Activated CD8-positive, alpha-beta memory T cell treated with anti-CD3 and anti-CD28 coated beads, Interleukin-2, amount 50 U/mL, for 4 hours (primary cell): ENCODE data around the gene ARHGAP10.

ENCODE experiments used
- DNase-seq: peaks from one replicate; pipeline ENCODE4 v3.0.0-alpha.2; 2020

ARHGAP10 gene

DNA sequence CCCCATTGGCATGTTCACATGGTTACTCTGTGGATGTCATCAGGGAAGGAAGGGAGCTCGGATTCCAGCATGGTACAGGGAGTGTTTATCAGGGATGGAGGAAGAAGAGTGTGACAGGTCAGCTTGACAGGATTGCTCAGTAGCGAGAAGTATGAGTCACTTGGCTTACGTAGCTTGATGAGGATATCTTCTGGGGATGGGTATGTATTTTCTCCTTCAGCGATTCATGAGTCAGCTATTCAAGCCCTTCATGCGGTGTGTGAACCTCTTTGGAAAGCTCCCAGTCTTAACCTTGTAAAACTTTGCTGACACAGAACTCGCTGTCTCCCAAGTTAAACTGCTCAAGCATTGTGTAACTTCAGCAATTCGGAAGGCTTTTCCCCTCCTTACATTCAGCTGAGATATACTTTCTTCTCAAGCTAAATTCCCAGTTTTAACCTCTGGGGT, 275.4 kb downstream of the ARHGAP10 start:
- no peak for DNase-seq

DNA sequence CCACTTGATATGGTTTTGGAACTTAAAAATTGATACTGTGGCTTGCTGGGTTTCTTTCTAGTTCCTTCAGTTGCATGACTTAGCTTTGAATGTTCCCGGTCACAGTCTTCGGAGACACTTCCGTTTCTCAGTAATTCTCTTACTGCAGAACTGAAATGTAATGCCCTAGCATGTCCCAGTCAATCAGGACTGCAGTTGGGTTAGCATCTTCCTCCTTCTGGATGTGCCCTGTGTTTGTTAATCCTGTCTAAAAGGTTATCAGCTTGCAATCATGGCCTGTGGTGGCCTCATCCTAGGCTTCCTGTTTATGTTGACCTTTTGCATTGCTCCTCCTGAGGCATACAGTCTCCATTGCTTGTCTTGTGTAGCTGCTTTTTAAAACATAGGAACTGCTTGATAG, 275.9 kb downstream of the ARHGAP10 start:
- no peak for DNase-seq

DNA sequence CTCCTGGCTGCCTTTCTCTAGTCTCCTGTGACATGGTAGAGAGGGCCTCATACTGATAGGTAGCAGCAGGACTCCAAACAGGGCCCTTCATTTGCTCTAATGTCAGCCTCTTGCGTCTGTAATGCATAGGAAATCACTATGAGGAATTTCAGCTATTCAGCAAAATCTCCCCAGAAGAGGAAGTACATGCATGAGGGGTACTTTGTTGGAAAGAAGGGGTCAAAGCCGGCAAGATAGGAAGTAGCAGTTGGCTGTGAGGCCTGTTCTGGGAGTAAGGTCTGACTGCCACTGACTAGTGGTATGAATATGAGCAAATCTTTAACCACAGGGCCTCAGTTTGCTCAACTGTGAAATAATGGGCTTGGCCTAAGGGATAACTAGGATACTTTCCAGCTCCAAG, 283.2 kb downstream of the ARHGAP10 start:
- no peak for DNase-seq

DNA sequence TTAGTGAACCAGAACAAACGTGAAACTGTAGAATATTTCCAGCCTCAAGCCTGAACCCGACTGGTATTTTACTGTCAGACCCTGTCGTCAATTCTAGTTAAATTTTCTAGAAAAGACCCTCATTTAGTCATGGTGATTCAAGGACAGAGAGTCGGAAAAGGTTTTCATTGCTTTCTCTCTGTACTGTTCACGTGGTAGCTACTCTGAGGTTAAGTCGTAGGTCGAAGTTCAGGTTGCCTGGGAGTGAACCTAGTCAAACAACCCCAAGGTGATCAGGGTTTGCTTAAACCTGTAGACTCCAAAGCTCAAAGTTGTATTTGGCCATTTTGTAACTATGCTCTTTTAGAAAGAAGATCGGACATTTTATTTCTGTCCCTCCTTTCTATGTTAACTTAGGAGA, 283.6 kb downstream of the ARHGAP10 start:
- no peak for DNase-seq

DNA sequence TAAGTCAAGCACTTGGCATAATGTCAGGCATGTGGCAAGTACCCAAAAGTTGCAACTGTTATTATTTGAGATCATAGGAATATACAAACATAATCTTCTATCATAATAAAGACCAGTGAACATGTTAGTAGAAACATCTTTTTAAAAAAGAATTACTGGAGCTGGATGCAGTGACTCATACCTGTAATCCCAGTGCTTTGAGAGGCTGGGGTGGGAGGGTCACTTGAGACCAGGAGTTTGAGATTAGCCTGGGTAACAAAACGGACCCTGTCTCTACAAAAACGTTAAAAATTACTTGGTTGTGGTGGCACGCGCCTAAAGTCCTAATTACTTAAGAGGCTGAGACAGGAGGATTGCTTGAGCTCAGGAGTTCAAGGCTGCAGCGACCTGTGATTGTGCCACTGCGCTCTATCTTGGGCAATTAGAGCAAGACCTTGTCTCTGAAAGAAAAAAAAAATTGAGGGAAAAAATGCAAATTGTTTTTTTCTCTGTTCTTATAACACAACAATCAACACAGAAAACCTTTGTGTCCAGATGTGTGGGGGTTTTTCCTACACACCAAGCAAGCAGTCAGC, 284.3 kb downstream of the ARHGAP10 start:
- no peak for DNase-seq

DNA sequence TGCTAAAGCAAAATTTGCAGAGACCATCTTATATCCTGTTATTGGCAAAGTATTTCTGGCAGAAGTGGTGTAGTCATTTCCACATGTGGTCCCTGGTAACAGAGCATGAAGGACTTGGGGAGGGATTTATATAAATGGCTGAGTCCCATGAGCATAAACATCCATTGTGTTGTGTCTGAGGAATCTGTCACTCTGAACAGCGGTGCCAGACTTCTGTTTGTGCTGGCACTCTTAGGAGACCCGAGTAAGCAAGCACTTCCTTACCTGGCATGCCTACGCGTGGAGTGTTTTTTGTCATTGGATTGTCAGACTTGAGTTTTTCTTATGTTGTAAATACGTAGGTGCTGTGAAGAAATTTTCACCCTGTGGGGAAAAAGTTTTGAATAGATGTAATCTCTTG, 285.9 kb downstream of the ARHGAP10 start:
- DNase-seq, result no peak

DNA sequence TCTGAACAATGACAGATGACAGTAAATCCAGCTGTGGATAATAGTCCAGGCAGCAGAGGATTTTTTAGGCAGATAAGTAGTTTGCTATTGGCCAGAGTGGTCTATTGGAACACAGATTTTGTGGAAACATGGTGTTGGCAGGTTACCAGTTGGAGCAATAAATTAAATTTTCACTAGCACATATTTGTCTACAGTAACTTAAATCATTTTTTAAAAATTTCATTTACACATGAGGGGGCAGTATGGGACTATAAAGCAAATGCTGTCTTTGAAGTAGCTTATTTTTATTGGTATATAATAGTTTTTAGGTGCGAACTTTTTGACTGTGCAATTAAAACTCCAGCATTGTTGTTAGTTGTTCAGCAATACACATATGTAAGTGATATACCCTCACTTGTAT, 289.8 kb downstream of the ARHGAP10 start:
- DNase-seq, result no peak

DNA sequence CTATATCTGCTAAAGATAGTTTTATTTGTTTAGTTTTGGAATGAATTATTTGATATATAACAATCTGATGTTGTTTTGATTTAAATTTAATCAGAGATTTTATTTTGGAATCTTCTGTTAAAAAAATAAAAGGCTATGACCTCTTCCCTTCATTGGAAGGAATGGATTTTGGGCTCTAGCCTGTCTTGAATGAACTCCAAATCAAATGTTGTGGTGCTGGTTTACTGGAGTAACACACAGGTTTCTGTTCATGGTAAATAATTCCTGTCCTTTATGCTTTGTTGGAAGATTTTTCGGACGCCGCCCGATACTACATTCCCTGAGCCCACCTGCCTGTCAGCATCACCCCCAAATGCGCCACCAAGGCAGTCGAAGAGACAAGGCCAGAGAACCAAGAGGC, 291.1 kb downstream of the ARHGAP10 start:
- DNase-seq, result no peak

DNA sequence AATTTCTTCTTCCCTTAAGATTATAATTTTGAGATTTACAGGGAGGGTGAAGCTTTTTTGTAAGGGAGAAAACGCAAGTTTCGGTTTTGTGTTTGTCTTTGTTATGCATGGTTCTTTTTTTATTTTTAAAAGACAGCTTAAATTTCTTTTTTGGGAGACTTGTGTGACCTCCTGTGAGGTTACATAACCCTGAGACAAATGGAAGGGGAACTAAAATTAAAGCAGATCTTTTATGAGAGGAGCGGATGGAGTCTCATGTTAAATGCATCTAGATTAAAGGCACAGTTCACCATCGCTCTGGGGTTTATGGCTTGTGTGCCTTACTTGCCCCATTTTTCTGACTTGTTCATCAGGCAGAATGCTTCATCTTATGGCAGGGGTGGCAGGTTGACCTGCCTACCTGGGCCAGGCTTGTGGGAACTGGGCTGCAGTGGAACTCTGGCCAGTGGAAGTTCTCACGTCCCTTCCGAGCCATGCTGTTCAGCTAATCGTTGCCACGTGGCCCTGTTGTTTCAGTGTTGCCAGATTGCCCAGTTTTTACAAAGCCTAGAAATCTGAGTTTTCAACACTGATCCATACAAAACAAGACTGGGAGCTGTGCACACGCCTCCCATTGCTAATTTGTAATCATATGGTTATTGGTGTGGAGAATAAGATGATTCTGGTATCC, 291.8 kb downstream of the ARHGAP10 start:
- no peak for DNase-seq

DNA sequence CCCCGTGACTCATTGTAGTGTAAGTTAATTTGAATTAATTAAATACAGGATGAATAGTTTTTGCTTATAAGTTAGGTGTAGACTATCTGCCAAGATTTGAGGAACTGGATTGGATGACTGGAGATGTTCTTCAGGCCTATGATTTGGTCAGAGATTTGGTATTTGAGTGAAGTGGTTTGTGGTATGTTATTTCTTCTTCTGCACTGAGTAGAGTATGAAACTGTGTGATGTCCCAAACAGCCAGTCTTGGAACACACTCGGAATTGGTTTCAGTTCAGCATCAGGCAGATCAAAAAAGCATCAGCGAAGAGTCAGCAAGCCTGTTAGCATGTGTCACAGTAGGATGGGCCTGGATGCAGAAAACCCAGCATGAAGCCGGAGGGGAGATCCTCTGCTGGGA, 294.1 kb downstream of the ARHGAP10 start:
- DNase-seq, result no peak

DNA sequence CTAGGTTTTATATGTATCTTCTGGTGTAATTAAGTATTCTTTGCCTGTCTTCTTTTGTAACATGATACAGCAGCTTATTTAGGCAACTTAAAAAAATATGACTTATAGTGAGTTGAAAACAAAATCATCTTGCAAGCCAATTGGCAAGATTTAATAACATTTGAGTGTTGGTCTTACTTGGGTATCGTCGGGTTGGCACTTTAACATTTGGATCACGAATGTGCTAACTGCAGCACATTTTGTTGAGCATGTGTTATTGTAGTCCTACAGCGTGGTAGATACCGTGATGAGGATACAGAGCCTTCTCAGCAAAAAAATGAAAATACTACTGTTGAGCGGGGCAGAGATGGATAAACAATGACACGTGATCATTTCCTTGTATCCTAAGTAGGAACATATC, 295.3 kb downstream of the ARHGAP10 start:
- no peak for DNase-seq

DNA sequence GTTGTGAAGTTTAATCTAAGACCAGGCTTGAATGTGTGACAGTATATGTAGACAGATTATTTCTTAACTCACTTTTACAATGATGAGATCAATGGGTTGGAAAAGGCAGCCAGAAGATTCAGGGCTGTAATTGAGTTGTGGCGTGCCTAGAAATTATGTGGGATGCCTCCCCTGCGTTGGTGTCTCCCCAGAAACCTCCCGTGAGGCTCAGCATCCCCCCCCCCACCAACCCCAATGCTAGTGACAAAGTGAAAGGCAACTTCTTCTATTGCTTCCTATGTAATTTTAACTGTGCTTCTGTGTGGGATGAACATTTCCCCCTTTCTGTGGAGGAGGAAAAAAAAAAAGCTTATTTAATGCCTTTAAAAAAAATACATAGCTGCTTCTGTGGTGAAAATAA, 297.9 kb downstream of the ARHGAP10 start:
- no peak for DNase-seq

DNA sequence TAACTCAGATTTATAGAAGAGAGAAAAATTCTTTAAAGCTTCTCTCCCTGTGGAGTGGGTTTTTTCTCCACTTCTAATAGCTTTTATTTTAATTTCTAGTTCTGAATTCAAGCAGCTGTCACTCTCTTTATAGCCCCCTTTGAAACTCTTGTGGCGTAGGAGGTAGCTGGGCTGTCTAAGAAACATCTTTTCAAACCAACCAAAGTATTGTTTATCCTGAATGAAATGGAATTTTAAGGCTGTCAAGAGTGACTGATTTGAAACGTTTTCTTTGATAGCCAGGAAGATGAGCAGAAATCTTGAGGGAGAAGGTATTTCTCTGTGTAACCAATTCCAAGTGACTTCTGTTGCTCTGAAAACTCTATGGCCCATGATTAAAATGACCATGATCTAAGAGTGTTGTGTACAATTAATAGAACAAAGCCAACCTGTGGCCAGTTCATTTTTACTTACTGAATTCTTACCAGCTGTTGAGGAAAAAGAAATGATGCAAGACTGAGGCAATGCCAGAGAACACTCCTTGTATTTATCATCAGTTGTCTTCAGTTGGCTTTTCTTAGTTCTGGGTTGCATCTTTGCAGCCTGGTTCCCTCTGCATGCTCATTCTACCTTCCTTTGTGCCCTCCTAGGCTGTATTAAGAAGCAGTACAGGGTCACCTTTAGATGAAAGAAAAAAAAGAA, 298.4 kb downstream of the ARHGAP10 start:
- no peak for DNase-seq

DNA sequence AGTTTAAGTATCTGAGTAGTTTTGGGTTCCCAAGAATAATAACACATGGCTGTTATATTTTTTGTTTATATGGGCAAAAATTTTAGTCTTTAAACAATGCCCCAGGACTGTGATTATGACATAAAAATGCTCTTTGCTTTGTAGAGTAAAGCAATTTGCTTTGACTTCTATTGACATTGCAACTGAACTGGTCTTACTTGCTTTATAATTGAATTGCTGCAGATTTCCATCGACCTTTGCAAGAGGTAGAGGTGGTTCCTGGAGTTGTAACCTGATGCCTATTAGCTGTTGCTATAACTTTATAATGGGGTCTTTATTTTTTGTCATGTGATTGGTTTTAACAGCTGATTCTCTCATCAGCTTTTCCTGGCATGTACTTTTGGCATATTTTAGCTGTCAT, 302.9 kb downstream of the ARHGAP10 start:
- no peak for DNase-seq

DNA sequence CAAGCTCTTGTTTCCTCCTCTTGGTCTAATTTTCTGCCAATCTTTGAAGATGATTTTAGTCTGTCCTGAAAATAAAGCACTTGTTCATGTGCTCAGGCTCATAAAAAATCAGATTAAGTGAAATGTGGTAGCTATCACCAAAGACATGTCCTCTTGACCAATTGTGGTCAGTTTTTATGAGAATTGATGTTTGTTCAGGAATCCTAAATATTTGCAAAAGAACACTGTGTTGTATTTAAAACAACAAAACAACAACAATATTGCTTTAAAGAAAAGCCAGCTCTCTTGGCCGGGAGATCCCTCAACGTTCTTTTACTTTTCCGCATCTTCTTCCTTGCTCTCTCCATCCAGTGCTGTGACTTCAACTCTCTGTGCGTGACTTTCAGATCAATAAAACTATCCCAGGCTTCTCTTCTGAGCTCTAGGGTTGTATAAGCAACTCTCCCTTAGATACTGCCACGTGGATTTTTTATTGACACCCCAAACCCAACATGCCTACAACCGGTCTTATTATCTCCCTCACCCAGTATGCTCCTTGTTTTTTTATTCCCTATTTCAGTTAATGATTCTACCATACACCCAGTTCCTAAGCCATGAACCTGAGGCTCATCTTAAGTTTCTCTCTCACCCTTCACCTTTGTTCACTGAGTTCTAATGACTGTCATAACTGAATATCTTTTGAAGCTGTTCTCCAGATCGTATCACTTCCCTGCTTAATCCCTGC, 309.9 kb downstream of the ARHGAP10 start:
- DNase-seq, result no peak

DNA sequence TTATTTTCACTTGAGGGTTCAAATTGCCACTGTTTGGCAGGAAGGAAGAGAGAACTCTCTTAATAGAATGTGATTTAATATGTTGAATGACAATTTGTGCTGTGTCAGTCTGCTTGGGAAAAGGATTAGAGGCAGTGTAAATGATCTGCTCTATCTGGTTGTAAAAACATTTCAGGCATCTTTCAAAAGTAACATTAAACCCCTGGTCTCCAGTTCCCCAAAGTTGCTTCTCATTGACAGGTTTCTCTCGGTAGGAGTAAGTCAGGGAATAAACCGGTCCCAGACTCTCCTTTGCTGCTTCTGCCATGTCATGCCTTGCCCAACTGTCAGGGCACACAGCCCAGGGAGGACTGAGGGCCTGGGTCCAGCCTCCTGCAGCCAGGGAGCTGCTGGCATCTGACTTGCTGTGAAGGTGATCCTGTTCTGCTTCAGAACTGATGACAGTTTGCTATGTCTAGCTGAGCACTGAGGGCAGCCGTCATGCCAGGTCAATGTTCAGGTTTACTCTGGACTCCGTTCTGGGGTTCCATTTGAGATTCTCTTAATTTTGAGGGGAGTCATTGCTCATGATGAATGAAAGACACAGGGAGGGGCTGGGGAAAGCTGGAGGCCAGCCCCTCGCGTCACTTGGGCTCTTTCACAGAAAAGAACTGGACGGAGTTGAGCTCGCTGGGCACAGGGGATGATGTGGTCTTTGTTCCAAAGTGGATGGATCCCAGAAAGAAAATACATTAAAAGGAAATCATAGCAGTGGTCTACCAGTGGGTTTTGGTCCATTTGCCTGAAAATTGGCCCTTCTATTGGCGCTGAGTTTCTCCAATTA, 312.4 kb downstream of the ARHGAP10 start:
- DNase-seq, result no peak

DNA sequence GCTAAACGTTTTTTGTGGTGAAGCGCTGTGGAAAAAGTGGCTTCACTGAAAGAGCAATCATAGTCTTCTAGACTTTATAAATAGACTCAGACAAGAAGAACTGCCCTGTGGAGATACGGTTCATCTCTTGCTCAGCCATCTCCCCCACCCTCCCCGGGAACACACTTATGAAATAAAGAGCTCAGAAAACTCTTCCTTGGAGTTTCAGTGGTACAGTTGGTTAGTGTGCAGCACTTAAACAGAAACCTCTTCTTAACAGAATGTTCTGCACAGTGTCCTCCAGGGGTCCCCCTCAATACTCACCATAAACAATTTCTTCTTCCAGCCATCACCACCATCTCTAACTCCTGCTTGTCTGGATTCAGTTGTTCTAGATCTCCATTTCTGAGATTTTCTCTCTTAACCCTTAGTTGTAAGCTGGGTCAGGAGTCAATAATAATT, 313.0 kb downstream of the ARHGAP10 start:
- DNase-seq, result no peak

DNA sequence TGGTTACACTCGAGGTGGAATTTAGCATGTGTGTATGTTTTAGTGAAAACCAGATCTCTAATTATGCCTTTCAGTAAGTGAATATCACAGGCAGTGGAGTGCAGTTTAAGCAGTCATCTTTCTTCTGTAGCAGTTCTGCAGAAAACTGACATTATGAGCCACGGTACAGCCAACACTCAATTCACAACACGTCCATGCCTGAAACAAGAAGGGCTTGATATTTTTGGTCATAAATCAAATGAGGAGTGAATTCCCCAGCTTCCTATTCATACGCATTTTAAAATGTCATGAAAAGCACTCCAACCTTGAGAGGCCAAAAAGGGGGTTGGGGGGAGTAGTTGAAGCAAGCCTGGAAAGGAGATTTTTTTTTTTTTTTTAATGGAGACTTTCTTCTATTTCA, 316.7 kb downstream of the ARHGAP10 start:
- DNase-seq, result no peak

DNA sequence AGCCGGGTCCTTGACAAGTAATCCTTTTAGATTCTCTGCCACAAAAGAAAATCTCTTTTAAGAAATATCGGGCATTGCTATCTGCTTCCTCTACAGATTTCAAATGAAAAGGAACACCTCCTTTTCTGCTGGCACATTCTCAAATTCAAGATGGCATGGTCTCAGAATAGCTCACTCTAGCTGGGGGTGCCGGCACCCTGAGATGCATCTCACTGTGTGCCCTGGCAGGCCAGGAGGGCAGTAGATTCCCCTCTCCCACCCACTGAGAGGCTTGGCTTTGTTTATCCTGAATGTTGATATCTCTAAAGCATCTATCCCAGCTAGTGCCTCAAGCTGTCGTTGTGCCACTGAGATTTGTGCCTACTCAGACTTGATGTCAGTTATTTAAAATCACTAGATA, 319.5 kb downstream of the ARHGAP10 start:
- DNase-seq, result no peak

DNA sequence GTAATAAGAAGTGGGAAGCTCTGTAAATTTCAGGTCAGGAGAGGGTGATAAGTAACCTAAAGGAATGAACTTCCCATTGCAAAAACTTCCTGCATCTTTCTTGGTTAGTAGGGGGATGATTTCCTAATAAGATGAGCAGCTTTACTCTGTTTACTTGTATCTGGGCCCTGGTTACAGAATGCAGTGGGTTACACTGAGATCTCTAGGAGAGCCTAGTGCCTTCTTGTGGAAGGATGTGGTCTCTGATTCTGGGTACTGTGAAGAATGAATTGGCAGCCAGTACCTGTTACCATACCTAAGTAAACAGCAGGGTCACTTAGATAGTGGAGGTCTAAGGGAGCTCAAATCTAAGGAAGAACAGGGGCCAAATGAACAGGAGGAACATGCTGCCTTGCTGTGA, 320.6 kb downstream of the ARHGAP10 start:
- DNase-seq, result no peak

DNA sequence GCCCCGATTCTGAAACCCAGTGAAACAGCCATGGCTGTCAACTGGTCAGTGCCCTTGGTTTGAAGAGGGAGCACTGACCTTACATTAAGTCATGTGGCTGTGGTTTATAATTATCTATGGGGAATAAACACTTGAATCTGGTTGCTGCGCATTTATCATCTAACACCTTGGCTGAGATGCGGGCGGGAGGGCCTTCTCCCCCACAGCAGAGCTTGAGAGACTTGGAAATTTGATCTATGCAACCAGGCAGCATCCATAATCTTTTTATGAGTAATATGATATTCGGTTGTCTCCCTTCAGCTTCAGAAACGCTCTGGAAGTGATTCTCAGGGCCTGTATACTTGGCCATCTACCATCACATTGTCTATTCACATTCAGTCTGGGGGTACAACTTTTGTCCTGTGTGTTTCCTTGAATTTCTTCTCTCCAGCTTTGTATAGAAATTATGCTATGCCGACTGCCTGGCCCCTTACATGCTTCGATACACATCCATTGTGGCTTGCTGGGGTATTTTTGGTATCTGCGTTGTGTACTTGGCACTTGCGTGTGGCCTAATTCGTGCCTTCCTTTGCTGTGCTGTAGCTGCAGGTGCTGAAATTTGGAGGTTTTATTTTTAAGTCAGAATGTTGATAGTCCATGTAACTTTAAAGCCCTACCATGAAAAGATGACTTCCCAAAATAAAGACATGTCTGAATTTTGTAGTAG, 321.6 kb downstream of the ARHGAP10 start:
- no peak for DNase-seq

DNA sequence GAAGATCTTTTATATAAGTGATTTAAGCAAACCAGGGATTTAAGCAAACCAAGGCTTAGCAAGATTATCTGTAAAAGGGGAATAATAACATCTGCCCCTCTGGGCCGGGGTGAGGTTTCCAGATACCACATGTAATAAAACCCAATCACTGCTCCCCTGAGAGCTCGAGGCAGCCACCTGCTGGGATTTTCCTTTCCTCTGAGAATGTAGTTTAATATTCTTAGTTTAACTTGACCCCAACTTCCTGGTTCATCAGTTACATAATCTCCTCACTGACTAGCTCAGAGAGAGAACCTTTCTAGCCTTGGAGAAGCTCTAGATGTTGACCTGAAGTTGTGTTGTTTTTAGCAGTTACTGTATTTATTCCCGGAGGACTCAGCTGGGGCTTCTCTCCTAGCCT, 322.4 kb downstream of the ARHGAP10 start:
- DNase-seq, result no peak
